NCI-H1694 treated with DMSO at 0.1 percent for 48 hours (cell line): ENCODE data around the gene RCE1.

Source experiments
- DNase-seq: peaks from one replicate; lab custom pipeline; 2025; lab: John Stamatoyannopoulos, UW

RCE1 gene

GRCh38 chr11:66869567-66869870 is 26.3 kb downstream of the RCE1 start:
- DNase-seq, result no peak

- no peak for DNase-seq
Measured at GRCh38 chr11:66870131-66870530, 26.9 kb downstream of the RCE1 start.

- no peak for DNase-seq
Measured at GRCh38 chr11:66870616-66871520, 27.6 kb downstream of the RCE1 start.

- DNase-seq, result no peak
Measured at GRCh38 chr11:66871521-66871901, 28.3 kb downstream of the RCE1 start.

GRCh38 chr11:66874232-66874631 is 31.0 kb downstream of the RCE1 start:
- no peak for DNase-seq

- DNase-seq, result no peak
Measured at GRCh38 chr11:66875378-66875777, 32.1 kb downstream of the RCE1 start.

- no peak for DNase-seq
Measured at GRCh38 chr11:66877588-66878385, 34.5 kb downstream of the RCE1 start.

- DNase-seq, result no peak
Measured at GRCh38 chr11:66878474-66878873, 35.2 kb downstream of the RCE1 start.

- DNase-seq, result no peak
Measured at GRCh38 chr11:66879000-66879399, 35.8 kb downstream of the RCE1 start.

- DNase-seq, result no peak
Measured at GRCh38 chr11:66879583-66879982, 36.3 kb downstream of the RCE1 start.

- no peak for DNase-seq
Measured at GRCh38 chr11:66879999-66880398, 36.8 kb downstream of the RCE1 start.

- peak; percentile 8 for DNase-seq
Measured at GRCh38 chr11:66880496-66881450, 37.5 kb downstream of the RCE1 start.

- no peak for DNase-seq
Measured at GRCh38 chr11:66881451-66881835, 38.2 kb downstream of the RCE1 start.

- DNase-seq, result peak; percentile 29
Measured at GRCh38 chr11:66881927-66882452, 38.7 kb downstream of the RCE1 start.

- peak; percentile 60 for DNase-seq
Measured at GRCh38 chr11:66882561-66883015, 39.3 kb downstream of the RCE1 start.

GRCh38 chr11:66883016-66883965 is 40.0 kb downstream of the RCE1 start:
- peak; percentile 65 for DNase-seq

- no peak for DNase-seq
Measured at GRCh38 chr11:66884443-66884842, 41.2 kb downstream of the RCE1 start.

- DNase-seq, result no peak
Measured at GRCh38 chr11:66885469-66885868, 42.2 kb downstream of the RCE1 start.

GRCh38 chr11:66885950-66886440 is 42.8 kb downstream of the RCE1 start:
- DNase-seq, result no peak

GRCh38 chr11:66886671-66887221 is 43.5 kb downstream of the RCE1 start:
- no peak for DNase-seq
